WERI-Rb-1 (cell line): ENCODE data around the gene WNT7B.

Source experiments
- DNase-seq: peaks from one replicate; pipeline ENCODE4 v3.0.0-alpha.2; 2020
- H3K27ac ChIP-seq: fragments of 250-450 bp; sonication (Bioruptor Pico); 2 replicates; pipeline ENCODE4 v1.5.1; 2020; ENCODE audit warnings: mild to moderate bottlenecking, moderate library complexity
- H3K27me3 ChIP-seq: fragments of 250-450 bp; sonication (Bioruptor Pico); 2 replicates; pipeline ENCODE4 v1.5.1; 2021; ENCODE audit warnings: mild to moderate bottlenecking, low read depth, moderate library complexity; ENCODE audit not compliant: insufficient read depth, severe bottlenecking
- H3K36me3 ChIP-seq: fragments of 250-450 bp; sonication (Bioruptor Pico); 2 replicates; pipeline ENCODE4 v1.5.1; 2020; ENCODE audit warnings: mild to moderate bottlenecking, moderate library complexity
- H3K4me3 ChIP-seq: 2 replicates; pipeline ENCODE4 v1.5.1; 2011; ENCODE audit warnings: low read depth, mild to moderate bottlenecking, control low read depth, low read length
- H3K9me3 ChIP-seq: fragments of 250-450 bp; sonication (Bioruptor Pico); 2 replicates; pipeline ENCODE4 v1.5.1; 2021; ENCODE audit warnings: mild to moderate bottlenecking, moderate library complexity; ENCODE audit not compliant: severe bottlenecking
- CTCF ChIP-seq: IDR thresholded peaks from 2 replicates; pipeline ENCODE4 v1.5.1; 2011; ENCODE audit warnings: low read depth, mild to moderate bottlenecking, control low read depth, inconsistent platforms, low read length

The WNT7B gene

GRCh38 chr22:45972889-45973253 is 4.1 kb downstream of the WNT7B start:
- Histone ChIP-seq H3K36me3 (no peaks in the 10 kb centered on the region), H3K9me3 (no peaks in the 10 kb centered on the region), H3K27ac (no peak overlapping the region), H3K27me3 (peaks cover 83% of the 10 kb centered on the region), H3K4me3 (no peak overlapping the region)
- peak; percentile 17; the same call in 1 of the 2 replicates for TF ChIP-seq CTCF
- no peak for DNase-seq

- DNase-seq = no peak
- TF ChIP-seq CTCF = 0 out of 2 replicates have a peak, but pooled peaks have one; percentile 13
- Histone ChIP-seq H3K36me3 (no peaks in the 10 kb centered on the region), H3K9me3 (no peaks in the 10 kb centered on the region), H3K27me3 (peaks cover 78% of the 10 kb centered on the region), H3K27ac (no peak overlapping the region), H3K4me3 (no peak overlapping the region)
Measured at GRCh38 chr22:45972091-45972888, 4.7 kb downstream of the WNT7B start.

GRCh38 chr22:45971408-45972028 is 5.4 kb downstream of the WNT7B start:
- peaks cover 84% of the 10 kb centered on the region for H3K27me3 ChIP-seq

GRCh38 chr22:45970705-45971407 is 6.1 kb downstream of the WNT7B start:
- Histone ChIP-seq H3K27ac (no peak overlapping the region), H3K4me3 (peak overlapping the region; percentile 22), H3K36me3 (no peaks in the 10 kb centered on the region), H3K9me3 (no peaks in the 10 kb centered on the region), H3K27me3 (peaks cover 88% of the 10 kb centered on the region)
- DNase-seq = no peak
- TF ChIP-seq CTCF = no peak

More at GRCh38 chr22:45971408-45972028, 5.4 kb downstream of the WNT7B start:
- peak overlapping the region; percentile 22 for H3K4me3 ChIP-seq
- no peak overlapping the region for H3K27ac ChIP-seq
- TF ChIP-seq CTCF = no peak
- H3K9me3 ChIP-seq = no peaks in the 10 kb centered on the region
- no peak for DNase-seq
- H3K36me3 ChIP-seq = no peaks in the 10 kb centered on the region

- H3K4me3 ChIP-seq = no peak overlapping the region
Measured at GRCh38 chr22:45969801-45970470, 7.0 kb downstream of the WNT7B start.

More at GRCh38 chr22:45969801-45970470, 7.0 kb downstream of the WNT7B start:
- DNase-seq = no peak
- no peak for TF ChIP-seq CTCF
- Histone ChIP-seq H3K27ac (no peak overlapping the region), H3K9me3 (no peaks in the 10 kb centered on the region), H3K27me3 (peaks cover 89% of the 10 kb centered on the region), H3K36me3 (no peaks in the 10 kb centered on the region)
